Measurements from ENCODE around the gene KCNJ16.

DNA sequence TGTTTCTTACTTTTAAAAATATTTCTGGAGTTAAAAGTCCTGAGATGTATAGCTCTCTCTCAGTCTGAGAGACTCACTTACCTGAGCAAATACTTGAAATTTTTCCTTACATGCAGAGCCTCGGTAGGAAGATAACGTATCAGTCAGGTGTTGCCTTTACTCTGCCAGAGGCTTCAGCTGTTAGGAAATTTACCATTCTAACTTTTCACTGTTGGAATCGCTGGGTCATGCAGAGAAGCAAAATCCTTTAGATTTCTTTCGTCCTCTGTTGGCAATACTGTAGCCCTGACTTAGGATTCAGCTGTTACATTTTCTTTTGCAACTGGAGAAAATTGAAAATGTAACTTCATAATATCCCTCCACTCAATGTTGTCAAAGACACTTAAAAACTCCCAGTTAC lies 20.0 kb upstream of the KCNJ16 start:
- TF ChIP-seq, protein P1, sequence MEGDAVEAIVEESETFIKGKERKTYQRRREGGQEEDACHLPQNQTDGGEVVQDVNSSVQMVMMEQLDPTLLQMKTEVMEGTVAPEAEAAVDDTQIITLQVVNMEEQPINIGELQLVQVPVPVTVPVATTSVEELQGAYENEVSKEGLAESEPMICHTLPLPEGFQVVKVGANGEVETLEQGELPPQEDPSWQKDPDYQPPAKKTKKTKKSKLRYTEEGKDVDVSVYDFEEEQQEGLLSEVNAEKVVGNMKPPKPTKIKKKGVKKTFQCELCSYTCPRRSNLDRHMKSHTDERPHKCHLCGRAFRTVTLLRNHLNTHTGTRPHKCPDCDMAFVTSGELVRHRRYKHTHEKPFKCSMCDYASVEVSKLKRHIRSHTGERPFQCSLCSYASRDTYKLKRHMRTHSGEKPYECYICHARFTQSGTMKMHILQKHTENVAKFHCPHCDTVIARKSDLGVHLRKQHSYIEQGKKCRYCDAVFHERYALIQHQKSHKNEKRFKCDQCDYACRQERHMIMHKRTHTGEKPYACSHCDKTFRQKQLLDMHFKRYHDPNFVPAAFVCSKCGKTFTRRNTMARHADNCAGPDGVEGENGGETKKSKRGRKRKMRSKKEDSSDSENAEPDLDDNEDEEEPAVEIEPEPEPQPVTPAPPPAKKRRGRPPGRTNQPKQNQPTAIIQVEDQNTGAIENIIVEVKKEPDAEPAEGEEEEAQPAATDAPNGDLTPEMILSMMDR (IDR thresholded peaks at IDR 0.05) = no peak
- no peak for TF ChIP-seq POLR2A (IDR thresholded peaks at IDR 0.05)
